GM23338 (cell line): ENCODE measurements around the gene HBS1L. TPM values are rescaled to one million over a fixed set of nuclear protein-coding genes. Genes with fewer than 3 reads are reported as not detected.

Experiments
- ATAC-seq: fragments of 200-7000 bp; cut with Tn5 transposase; 3 replicates; pipeline ENCODE4 v1.9.1; 2020
- DNase-seq: peaks from one replicate; pipeline ENCODE4 v3.0.0-alpha.2; 2015; ENCODE audit warnings: low spot score
- H2AFZ ChIP-seq: fragments of 200-600 bp; sonication (generic); 2 replicates; pipeline ENCODE4 v1.8.0; 2016; ENCODE audit warnings: antibody characterized with exemption, mild to moderate bottlenecking, moderate library complexity
- H3F3A ChIP-seq: fragments of 200-600 bp; sonication (generic); replicated peaks from 2 replicates; pipeline ENCODE4 v1.8.0; 2017; ENCODE audit warnings: antibody characterized with exemption, mixed run types, low read depth
- H3K27ac ChIP-seq: fragments of 200-600 bp; sonication (generic); 2 replicates; pipeline ENCODE4 v1.6.1; 2016; ENCODE audit warnings: low read depth
- H3K27me3 ChIP-seq: fragments of 200-600 bp; sonication (generic); 2 replicates; pipeline ENCODE4 v1.8.0; 2016; ENCODE audit warnings: mild to moderate bottlenecking, mixed run types, moderate library complexity; ENCODE audit not compliant: insufficient read depth
- H3K36me3 ChIP-seq: fragments of 200-600 bp; sonication (generic); 2 replicates; pipeline ENCODE4 v1.8.0; 2016; ENCODE audit warnings: mild to moderate bottlenecking; ENCODE audit not compliant: insufficient read depth
- H3K4me1 ChIP-seq: fragments of 200-600 bp; sonication (generic); 2 replicates; pipeline ENCODE4 v1.8.0; 2016; ENCODE audit warnings: mild to moderate bottlenecking, moderate library complexity; ENCODE audit not compliant: insufficient read depth
- H3K4me2 ChIP-seq: fragments of 200-600 bp; sonication (generic); 2 replicates; pipeline ENCODE4 v1.7.1; 2017; ENCODE audit warnings: mixed run types
- H3K4me3 ChIP-seq: fragments of 200-600 bp; sonication (generic); 2 replicates; pipeline ENCODE4 v1.6.1; 2016; ENCODE audit warnings: mixed run types
- H3K79me2 ChIP-seq: fragments of 200-600 bp; sonication (generic); replicated peaks from 2 replicates; pipeline ENCODE4 v1.8.0; 2017; ENCODE audit warnings: mild to moderate bottlenecking; ENCODE audit not compliant: insufficient read depth
- H3K9me2 ChIP-seq: fragments of 200-600 bp; sonication (generic); 2 replicates; pipeline ENCODE4 v1.8.0; 2017; ENCODE audit not compliant: insufficient read depth
- H4K20me1 ChIP-seq: fragments of 200-600 bp; sonication (generic); replicated peaks from 2 replicates; pipeline ENCODE4 v1.8.0; 2017; ENCODE audit warnings: mild to moderate bottlenecking; ENCODE audit not compliant: insufficient read depth
- H3K27ac Mint-ChIP-seq: 2 replicates; pipeline ENCODE4 v1.8.0; 2020; ENCODE audit warnings: inconsistent platforms, mild to moderate bottlenecking, moderate library complexity, mixed read lengths
- H3K27me3 Mint-ChIP-seq: 3 replicates; pipeline ENCODE4 v1.8.0; 2022; ENCODE audit warnings: low read depth, mild to moderate bottlenecking, moderate library complexity, mixed read lengths, inconsistent platforms; ENCODE audit not compliant: insufficient read depth, poor library complexity
- H3K36me3 Mint-ChIP-seq: 3 replicates; pipeline ENCODE4 v1.8.0; 2021; ENCODE audit warnings: low read depth, mild to moderate bottlenecking, inconsistent platforms, moderate library complexity, mixed read lengths
- H3K4me1 Mint-ChIP-seq: 3 replicates; pipeline ENCODE4 v1.8.0; 2020; ENCODE audit warnings: mild to moderate bottlenecking, inconsistent platforms, mixed read lengths
- H3K4me3 Mint-ChIP-seq: 3 replicates; pipeline ENCODE4 v1.8.0; 2021; ENCODE audit warnings: moderate library complexity, mild to moderate bottlenecking, inconsistent platforms, mixed read lengths
- H3K9me3 Mint-ChIP-seq: 3 replicates; pipeline ENCODE4 v1.8.0; 2020; ENCODE audit warnings: moderate library complexity, mild to moderate bottlenecking, inconsistent platforms, mixed read lengths
- CREB1 ChIP-seq: fragments of 250-450 bp; sonication (Bioruptor Pico); IDR thresholded peaks from 2 replicates; pipeline ENCODE4 v1.5.0; 2020; ENCODE audit warnings: low read depth, mild to moderate bottlenecking, moderate library complexity
- EZH2 ChIP-seq: fragments of 200-600 bp; sonication (generic); IDR thresholded peaks from one replicate; pipeline ENCODE4 v1.8.0; 2017; ENCODE audit warnings: antibody characterized with exemption, mild to moderate bottlenecking, low read depth; ENCODE audit not compliant: unreplicated experiment
- EZH2phosphoT487 ChIP-seq: fragments of 200-600 bp; sonication (generic); IDR thresholded peaks from one replicate; pipeline ENCODE4 v1.8.1; 2018; ENCODE audit warnings: antibody characterized with exemption; ENCODE audit not compliant: unreplicated experiment
- JUNB ChIP-seq: IDR thresholded peaks from one replicate; pipeline ENCODE4 v1.6.1; 2016; ENCODE audit warnings: antibody characterized with exemption; ENCODE audit not compliant: unreplicated experiment
- NANOG ChIP-seq: IDR thresholded peaks from 2 replicates; pipeline ENCODE4 v1.6.1; 2016; ENCODE audit warnings: antibody characterized with exemption, borderline replicate concordance
- POLR2AphosphoS5 ChIP-seq: IDR thresholded peaks from 2 replicates; pipeline ENCODE4 v1.6.1; 2016; ENCODE audit warnings: antibody characterized with exemption, low read depth
- ZNF114 ChIP-seq: fragments of 250-450 bp; sonication (Bioruptor Pico); IDR thresholded peaks from 2 replicates; pipeline ENCODE4 v1.5.0; 2020; ENCODE audit warnings: mild to moderate bottlenecking, moderate library complexity
- ZNF331 ChIP-seq: fragments of 250-450 bp; sonication (Bioruptor Pico); IDR thresholded peaks from 2 replicates; pipeline ENCODE4 v1.5.0; 2020; ENCODE audit warnings: low read depth, mild to moderate bottlenecking, moderate library complexity
- polyA plus RNA-seq: library from polyadenylated mRNA; unstranded; fragments of >200 nt; fragmentation: Nextera tagmentation; extraction: Ambion mirVana; gene quantifications from 2 replicates; pipeline ENCODE4 v1.2.1, GENCODE V29; 2016
- total RNA-seq: library from RNA; depleted of rRNA; stranded (reverse); fragments of >200 nt; shearing (Covaris generic); gene quantifications from 2 replicates; pipeline ENCODE4 v1.2.3, GENCODE V29; 2014
- TF ChIP-seq, protein P1 (sequence below), 2 experiments: fragments of 200-600 bp in 1 of 2; sonication (generic) in 1 of 2; conservative IDR thresholded peaks; 2 replicates each; pipeline versions ENCODE4 v1.5.1 to v1.6.1; 2016 to 2017; ENCODE audit warnings: antibody characterized with exemption in 2 of 2, low read depth in 2 of 2, mild to moderate bottlenecking in 2 of 2, moderate library complexity in 1 of 2
- TF ChIP-seq, protein P2 (sequence below): IDR thresholded peaks from one replicate; pipeline ENCODE4 v1.6.1; 2018; ENCODE audit warnings: antibody characterized with exemption; ENCODE audit not compliant: unreplicated experiment
- TF ChIP-seq, protein P3 (sequence below): fragments of 250-450 bp; sonication (Bioruptor Pico); IDR thresholded peaks from 2 replicates; pipeline ENCODE4 v1.5.0; 2020; ENCODE audit warnings: mild to moderate bottlenecking, moderate library complexity
- TF ChIP-seq, protein P4 (sequence below): IDR thresholded peaks from 2 replicates; pipeline ENCODE4 v1.6.1; 2016; ENCODE audit warnings: antibody characterized with exemption

Gene HBS1L
- total and polyA plus RNA-seq, 2 experiments from 2014 or later: 59.9 to 94.1 TPM

DNA sequence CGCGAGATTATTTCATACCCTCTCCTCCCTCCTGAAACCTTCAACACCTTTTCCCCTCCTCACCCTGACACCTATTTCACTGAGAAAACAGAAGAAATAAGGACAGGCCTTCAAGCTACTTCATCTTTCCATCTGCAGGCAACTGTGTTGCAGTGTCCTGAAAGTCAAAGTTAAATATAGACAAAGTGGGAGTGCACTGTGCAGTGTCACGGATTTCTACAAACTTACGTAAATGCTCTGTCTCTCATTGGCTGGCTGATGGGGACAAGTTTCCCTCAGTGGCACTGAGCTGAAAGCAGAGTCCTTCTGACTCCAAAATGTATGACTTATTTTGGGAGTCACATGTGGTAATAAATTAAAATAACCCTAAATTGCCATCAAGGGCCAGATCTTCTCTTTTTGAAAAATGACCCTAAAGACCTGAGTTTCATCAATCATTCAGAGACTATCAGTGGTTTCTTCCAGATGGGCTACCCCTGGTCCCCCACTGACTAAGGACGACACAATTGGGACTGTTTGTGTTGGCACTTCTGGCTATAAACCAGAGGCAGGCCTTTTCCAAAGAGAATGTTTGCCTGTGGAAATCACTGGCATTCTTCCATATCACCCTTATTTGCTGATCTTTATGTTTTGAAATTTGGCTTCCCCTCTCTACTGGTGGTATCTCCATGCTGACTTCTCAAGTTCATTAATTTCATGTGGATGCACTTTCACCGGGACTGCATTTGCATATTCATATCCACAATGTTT, 126.3 kb downstream of the HBS1L start:
- DNase-seq (no peak), ATAC-seq (no peak)
- Histone ChIP-seq H4K20me1 (no peaks in the 10 kb centered on the region), H3K4me2 (no peak overlapping the region), H3K36me3 (no peaks in the 10 kb centered on the region), H3K9me2 (peaks cover 5% of the 10 kb centered on the region; the same call in 1 of the 2 replicates), H3F3A (no peaks in the 10 kb centered on the region), H3K27ac (no peak overlapping the region), H3K79me2 (no peaks in the 10 kb centered on the region), H3K4me1 (no peaks in the 10 kb centered on the region), H2AFZ (no peak overlapping the region), H3K4me3 (no peak overlapping the region), H3K27me3 (no peaks in the 10 kb centered on the region)
- Mint-ChIP-seq H3K36me3 (no peaks in the 10 kb centered on the region), H3K27me3 (peaks cover 2% of the 10 kb centered on the region), H3K9me3 (no peaks in the 10 kb centered on the region), H3K27ac (no peak overlapping the region), H3K4me1 (no peaks in the 10 kb centered on the region), H3K4me3 (no peak overlapping the region)
- TF ChIP-seq, protein P1, sequence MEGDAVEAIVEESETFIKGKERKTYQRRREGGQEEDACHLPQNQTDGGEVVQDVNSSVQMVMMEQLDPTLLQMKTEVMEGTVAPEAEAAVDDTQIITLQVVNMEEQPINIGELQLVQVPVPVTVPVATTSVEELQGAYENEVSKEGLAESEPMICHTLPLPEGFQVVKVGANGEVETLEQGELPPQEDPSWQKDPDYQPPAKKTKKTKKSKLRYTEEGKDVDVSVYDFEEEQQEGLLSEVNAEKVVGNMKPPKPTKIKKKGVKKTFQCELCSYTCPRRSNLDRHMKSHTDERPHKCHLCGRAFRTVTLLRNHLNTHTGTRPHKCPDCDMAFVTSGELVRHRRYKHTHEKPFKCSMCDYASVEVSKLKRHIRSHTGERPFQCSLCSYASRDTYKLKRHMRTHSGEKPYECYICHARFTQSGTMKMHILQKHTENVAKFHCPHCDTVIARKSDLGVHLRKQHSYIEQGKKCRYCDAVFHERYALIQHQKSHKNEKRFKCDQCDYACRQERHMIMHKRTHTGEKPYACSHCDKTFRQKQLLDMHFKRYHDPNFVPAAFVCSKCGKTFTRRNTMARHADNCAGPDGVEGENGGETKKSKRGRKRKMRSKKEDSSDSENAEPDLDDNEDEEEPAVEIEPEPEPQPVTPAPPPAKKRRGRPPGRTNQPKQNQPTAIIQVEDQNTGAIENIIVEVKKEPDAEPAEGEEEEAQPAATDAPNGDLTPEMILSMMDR (conservative IDR thresholded peaks at IDR 0.05; ENCODE audit: low read depth in 2 of 2): no peak
- TF ChIP-seq EZH2 (no peak), CREB1 (CRISPR knock-in tag) (no peak), ZNF331 (CRISPR knock-in tag) (no peak), NANOG (no peak), JUNB (no peak), ZNF114 (CRISPR knock-in tag) (no peak), EZH2phosphoT487 (no peak), POLR2AphosphoS5 (no peak)
- TF ChIP-seq, protein P2, sequence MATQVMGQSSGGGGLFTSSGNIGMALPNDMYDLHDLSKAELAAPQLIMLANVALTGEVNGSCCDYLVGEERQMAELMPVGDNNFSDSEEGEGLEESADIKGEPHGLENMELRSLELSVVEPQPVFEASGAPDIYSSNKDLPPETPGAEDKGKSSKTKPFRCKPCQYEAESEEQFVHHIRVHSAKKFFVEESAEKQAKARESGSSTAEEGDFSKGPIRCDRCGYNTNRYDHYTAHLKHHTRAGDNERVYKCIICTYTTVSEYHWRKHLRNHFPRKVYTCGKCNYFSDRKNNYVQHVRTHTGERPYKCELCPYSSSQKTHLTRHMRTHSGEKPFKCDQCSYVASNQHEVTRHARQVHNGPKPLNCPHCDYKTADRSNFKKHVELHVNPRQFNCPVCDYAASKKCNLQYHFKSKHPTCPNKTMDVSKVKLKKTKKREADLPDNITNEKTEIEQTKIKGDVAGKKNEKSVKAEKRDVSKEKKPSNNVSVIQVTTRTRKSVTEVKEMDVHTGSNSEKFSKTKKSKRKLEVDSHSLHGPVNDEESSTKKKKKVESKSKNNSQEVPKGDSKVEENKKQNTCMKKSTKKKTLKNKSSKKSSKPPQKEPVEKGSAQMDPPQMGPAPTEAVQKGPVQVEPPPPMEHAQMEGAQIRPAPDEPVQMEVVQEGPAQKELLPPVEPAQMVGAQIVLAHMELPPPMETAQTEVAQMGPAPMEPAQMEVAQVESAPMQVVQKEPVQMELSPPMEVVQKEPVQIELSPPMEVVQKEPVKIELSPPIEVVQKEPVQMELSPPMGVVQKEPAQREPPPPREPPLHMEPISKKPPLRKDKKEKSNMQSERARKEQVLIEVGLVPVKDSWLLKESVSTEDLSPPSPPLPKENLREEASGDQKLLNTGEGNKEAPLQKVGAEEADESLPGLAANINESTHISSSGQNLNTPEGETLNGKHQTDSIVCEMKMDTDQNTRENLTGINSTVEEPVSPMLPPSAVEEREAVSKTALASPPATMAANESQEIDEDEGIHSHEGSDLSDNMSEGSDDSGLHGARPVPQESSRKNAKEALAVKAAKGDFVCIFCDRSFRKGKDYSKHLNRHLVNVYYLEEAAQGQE: no peak
- TF ChIP-seq, protein P3, sequence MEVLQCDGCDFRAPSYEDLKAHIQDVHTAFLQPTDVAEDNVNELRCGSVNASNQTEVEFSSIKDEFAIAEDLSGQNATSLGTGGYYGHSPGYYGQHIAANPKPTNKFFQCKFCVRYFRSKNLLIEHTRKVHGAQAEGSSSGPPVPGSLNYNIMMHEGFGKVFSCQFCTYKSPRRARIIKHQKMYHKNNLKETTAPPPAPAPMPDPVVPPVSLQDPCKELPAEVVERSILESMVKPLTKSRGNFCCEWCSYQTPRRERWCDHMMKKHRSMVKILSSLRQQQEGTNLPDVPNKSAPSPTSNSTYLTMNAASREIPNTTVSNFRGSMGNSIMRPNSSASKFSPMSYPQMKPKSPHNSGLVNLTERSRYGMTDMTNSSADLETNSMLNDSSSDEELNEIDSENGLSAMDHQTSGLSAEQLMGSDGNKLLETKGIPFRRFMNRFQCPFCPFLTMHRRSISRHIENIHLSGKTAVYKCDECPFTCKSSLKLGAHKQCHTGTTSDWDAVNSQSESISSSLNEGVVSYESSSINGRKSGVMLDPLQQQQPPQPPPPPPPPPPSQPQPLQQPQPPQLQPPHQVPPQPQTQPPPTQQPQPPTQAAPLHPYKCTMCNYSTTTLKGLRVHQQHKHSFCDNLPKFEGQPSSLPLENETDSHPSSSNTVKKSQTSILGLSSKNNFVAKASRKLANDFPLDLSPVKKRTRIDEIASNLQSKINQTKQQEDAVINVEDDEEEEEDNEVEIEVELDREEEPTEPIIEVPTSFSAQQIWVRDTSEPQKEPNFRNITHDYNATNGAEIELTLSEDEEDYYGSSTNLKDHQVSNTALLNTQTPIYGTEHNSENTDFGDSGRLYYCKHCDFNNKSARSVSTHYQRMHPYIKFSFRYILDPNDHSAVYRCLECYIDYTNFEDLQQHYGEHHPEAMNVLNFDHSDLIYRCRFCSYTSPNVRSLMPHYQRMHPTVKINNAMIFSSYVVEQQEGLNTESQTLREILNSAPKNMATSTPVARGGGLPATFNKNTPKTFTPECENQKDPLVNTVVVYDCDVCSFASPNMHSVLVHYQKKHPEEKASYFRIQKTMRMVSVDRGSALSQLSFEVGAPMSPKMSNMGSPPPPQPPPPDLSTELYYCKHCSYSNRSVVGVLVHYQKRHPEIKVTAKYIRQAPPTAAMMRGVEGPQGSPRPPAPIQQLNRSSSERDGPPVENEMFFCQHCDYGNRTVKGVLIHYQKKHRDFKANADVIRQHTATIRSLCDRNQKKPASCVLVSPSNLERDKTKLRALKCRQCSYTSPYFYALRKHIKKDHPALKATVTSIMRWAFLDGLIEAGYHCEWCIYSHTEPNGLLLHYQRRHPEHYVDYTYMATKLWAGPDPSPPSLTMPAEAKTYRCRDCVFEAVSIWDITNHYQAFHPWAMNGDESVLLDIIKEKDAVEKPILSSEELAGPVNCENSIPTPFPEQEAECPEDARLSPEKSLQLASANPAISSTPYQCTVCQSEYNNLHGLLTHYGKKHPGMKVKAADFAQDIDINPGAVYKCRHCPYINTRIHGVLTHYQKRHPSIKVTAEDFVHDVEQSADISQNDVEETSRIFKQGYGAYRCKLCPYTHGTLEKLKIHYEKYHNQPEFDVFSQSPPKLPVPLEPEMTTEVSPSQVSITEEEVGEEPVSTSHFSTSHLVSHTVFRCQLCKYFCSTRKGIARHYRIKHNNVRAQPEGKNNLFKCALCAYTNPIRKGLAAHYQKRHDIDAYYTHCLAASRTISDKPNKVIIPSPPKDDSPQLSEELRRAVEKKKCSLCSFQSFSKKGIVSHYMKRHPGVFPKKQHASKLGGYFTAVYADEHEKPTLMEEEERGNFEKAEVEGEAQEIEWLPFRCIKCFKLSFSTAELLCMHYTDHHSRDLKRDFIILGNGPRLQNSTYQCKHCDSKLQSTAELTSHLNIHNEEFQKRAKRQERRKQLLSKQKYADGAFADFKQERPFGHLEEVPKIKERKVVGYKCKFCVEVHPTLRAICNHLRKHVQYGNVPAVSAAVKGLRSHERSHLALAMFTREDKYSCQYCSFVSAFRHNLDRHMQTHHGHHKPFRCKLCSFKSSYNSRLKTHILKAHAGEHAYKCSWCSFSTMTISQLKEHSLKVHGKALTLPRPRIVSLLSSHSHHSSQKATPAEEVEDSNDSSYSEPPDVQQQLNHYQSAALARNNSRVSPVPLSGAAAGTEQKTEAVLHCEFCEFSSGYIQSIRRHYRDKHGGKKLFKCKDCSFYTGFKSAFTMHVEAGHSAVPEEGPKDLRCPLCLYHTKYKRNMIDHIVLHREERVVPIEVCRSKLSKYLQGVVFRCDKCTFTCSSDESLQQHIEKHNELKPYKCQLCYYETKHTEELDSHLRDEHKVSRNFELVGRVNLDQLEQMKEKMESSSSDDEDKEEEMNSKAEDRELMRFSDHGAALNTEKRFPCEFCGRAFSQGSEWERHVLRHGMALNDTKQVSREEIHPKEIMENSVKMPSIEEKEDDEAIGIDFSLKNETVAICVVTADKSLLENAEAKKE: no peak
- TF ChIP-seq, protein P4, sequence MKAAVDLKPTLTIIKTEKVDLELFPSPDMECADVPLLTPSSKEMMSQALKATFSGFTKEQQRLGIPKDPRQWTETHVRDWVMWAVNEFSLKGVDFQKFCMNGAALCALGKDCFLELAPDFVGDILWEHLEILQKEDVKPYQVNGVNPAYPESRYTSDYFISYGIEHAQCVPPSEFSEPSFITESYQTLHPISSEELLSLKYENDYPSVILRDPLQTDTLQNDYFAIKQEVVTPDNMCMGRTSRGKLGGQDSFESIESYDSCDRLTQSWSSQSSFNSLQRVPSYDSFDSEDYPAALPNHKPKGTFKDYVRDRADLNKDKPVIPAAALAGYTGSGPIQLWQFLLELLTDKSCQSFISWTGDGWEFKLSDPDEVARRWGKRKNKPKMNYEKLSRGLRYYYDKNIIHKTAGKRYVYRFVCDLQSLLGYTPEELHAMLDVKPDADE: no peak
